GM12865 (cell line): ENCODE results near the gene KRTAP10-4.

Experiments
- DNase-seq: peaks from one replicate; pipeline ENCODE4 v3.0.0; 2010; ENCODE audit warnings: low read depth
- H3K4me3 ChIP-seq: 2 replicates; pipeline ENCODE4 v1.5.1; 2011; ENCODE audit warnings: mild to moderate bottlenecking, low read depth, low read length, control low read depth
- CTCF ChIP-seq: IDR thresholded peaks from 2 replicates; pipeline ENCODE4 v1.5.1; 2011; ENCODE audit warnings: low read length, control low read depth, low read depth, inconsistent platforms; ENCODE audit not compliant: insufficient read depth; ENCODE audit errors: missing control alignments

KRTAP10-4 gene

GRCh38 chr21:44537930-44538911, 35.3 kb upstream of the KRTAP10-4 start:
- no peak for DNase-seq
- no peak for TF ChIP-seq CTCF
- no peak overlapping the region for H3K4me3 ChIP-seq

GRCh38 chr21:44539046-44539445, 34.5 kb upstream of the KRTAP10-4 start:
- no peak for DNase-seq
- no peak for TF ChIP-seq CTCF

GRCh38 chr21:44539991-44540666, 33.4 kb upstream of the KRTAP10-4 start, which contains the start of gene KRTAP10-1:
Gene KRTAP10-1 (minus strand): TSS chr21:44540195. CDS start chr21:44540150, 45 bp downstream.
- no peak for DNase-seq
- TF ChIP-seq CTCF: no peak
- no peak within 1 kb of the TSS for H3K4me3 ChIP-seq

More at GRCh38 chr21:44539046-44539445, 34.5 kb upstream of the KRTAP10-4 start:
- no peak overlapping the region for H3K4me3 ChIP-seq

GRCh38 chr21:44540741-44541288, 32.7 kb upstream of the KRTAP10-4 start:
- DNase-seq: no peak
- no peak overlapping the region for H3K4me3 ChIP-seq
- TF ChIP-seq CTCF: no peak

- DNase-seq: no peak
- H3K4me3 ChIP-seq: no peak overlapping the region
- TF ChIP-seq CTCF: no peak
Measured at GRCh38 chr21:44542716-44543115, 30.8 kb upstream of the KRTAP10-4 start.

GRCh38 chr21:44544566-44544965, 29.0 kb upstream of the KRTAP10-4 start:
- no peak for DNase-seq
- no peak overlapping the region for H3K4me3 ChIP-seq
- TF ChIP-seq CTCF: no peak
